H1 (cell line): Measurements from ENCODE around the gene COL27A1.

ENCODE experiments used
- POLR2A ChIP-seq, 2 experiments: IDR thresholded peaks; 1 replicate in 1 of 2; 2 replicates in 1 of 2; pipeline ENCODE4 v1.6.1; 2011; ENCODE audit warnings: low read depth in 2 of 2, low read length in 2 of 2, mild to moderate bottlenecking in 2 of 2; ENCODE audit errors: control extremely low read depth in 1 of 2
- RXRA ChIP-seq: IDR thresholded peaks from 2 replicates; pipeline ENCODE4 v1.6.1; 2011; ENCODE audit warnings: low read depth, mild to moderate bottlenecking, low read length, moderate library complexity; ENCODE audit not compliant: insufficient read depth
- ZNF274 ChIP-seq: IDR thresholded peaks from 2 replicates; pipeline ENCODE4 v1.7.0; 2012; ENCODE audit warnings: low read length, borderline replicate concordance; ENCODE audit errors: extremely low read depth
- TF ChIP-seq, protein P1 (sequence below), 3 experiments: IDR thresholded peaks; 1 replicate in 2 of 3; 2 replicates in 1 of 3; pipeline versions ENCODE4 v1.5.1 to v1.6.1; 2011; ENCODE audit warnings: low read length in 3 of 3, mild to moderate bottlenecking in 3 of 3, inconsistent platforms in 2 of 3, low read depth in 1 of 3, moderate library complexity in 1 of 3; ENCODE audit not compliant: insufficient read depth in 1 of 3; ENCODE audit errors: control extremely low read depth in 1 of 3
- TF ChIP-seq, protein P2 (sequence below): fragments of 300-600 bp; sonication (generic); IDR thresholded peaks from 2 replicates; pipeline ENCODE4 v1.7.1; 2012; ENCODE audit warnings: low read length, moderate library complexity, mild to moderate bottlenecking, inconsistent platforms; ENCODE audit not compliant: insufficient replicate concordance

- no peak for TF ChIP-seq POLR2A (IDR thresholded peaks at IDR 0.05; ENCODE audit: control extremely low read depth in 1 of 2, low read depth in 2 of 2, low read length in 2 of 2)
- no peak for TF ChIP-seq ZNF274
- TF ChIP-seq, protein P1, sequence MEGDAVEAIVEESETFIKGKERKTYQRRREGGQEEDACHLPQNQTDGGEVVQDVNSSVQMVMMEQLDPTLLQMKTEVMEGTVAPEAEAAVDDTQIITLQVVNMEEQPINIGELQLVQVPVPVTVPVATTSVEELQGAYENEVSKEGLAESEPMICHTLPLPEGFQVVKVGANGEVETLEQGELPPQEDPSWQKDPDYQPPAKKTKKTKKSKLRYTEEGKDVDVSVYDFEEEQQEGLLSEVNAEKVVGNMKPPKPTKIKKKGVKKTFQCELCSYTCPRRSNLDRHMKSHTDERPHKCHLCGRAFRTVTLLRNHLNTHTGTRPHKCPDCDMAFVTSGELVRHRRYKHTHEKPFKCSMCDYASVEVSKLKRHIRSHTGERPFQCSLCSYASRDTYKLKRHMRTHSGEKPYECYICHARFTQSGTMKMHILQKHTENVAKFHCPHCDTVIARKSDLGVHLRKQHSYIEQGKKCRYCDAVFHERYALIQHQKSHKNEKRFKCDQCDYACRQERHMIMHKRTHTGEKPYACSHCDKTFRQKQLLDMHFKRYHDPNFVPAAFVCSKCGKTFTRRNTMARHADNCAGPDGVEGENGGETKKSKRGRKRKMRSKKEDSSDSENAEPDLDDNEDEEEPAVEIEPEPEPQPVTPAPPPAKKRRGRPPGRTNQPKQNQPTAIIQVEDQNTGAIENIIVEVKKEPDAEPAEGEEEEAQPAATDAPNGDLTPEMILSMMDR (IDR thresholded peaks at IDR 0.05; ENCODE audit: control extremely low read depth in 1 of 3, insufficient read depth in 1 of 3, low read depth in 1 of 3, low read length in 3 of 3) = no peak
- no peak for TF ChIP-seq RXRA
- TF ChIP-seq, protein P2, sequence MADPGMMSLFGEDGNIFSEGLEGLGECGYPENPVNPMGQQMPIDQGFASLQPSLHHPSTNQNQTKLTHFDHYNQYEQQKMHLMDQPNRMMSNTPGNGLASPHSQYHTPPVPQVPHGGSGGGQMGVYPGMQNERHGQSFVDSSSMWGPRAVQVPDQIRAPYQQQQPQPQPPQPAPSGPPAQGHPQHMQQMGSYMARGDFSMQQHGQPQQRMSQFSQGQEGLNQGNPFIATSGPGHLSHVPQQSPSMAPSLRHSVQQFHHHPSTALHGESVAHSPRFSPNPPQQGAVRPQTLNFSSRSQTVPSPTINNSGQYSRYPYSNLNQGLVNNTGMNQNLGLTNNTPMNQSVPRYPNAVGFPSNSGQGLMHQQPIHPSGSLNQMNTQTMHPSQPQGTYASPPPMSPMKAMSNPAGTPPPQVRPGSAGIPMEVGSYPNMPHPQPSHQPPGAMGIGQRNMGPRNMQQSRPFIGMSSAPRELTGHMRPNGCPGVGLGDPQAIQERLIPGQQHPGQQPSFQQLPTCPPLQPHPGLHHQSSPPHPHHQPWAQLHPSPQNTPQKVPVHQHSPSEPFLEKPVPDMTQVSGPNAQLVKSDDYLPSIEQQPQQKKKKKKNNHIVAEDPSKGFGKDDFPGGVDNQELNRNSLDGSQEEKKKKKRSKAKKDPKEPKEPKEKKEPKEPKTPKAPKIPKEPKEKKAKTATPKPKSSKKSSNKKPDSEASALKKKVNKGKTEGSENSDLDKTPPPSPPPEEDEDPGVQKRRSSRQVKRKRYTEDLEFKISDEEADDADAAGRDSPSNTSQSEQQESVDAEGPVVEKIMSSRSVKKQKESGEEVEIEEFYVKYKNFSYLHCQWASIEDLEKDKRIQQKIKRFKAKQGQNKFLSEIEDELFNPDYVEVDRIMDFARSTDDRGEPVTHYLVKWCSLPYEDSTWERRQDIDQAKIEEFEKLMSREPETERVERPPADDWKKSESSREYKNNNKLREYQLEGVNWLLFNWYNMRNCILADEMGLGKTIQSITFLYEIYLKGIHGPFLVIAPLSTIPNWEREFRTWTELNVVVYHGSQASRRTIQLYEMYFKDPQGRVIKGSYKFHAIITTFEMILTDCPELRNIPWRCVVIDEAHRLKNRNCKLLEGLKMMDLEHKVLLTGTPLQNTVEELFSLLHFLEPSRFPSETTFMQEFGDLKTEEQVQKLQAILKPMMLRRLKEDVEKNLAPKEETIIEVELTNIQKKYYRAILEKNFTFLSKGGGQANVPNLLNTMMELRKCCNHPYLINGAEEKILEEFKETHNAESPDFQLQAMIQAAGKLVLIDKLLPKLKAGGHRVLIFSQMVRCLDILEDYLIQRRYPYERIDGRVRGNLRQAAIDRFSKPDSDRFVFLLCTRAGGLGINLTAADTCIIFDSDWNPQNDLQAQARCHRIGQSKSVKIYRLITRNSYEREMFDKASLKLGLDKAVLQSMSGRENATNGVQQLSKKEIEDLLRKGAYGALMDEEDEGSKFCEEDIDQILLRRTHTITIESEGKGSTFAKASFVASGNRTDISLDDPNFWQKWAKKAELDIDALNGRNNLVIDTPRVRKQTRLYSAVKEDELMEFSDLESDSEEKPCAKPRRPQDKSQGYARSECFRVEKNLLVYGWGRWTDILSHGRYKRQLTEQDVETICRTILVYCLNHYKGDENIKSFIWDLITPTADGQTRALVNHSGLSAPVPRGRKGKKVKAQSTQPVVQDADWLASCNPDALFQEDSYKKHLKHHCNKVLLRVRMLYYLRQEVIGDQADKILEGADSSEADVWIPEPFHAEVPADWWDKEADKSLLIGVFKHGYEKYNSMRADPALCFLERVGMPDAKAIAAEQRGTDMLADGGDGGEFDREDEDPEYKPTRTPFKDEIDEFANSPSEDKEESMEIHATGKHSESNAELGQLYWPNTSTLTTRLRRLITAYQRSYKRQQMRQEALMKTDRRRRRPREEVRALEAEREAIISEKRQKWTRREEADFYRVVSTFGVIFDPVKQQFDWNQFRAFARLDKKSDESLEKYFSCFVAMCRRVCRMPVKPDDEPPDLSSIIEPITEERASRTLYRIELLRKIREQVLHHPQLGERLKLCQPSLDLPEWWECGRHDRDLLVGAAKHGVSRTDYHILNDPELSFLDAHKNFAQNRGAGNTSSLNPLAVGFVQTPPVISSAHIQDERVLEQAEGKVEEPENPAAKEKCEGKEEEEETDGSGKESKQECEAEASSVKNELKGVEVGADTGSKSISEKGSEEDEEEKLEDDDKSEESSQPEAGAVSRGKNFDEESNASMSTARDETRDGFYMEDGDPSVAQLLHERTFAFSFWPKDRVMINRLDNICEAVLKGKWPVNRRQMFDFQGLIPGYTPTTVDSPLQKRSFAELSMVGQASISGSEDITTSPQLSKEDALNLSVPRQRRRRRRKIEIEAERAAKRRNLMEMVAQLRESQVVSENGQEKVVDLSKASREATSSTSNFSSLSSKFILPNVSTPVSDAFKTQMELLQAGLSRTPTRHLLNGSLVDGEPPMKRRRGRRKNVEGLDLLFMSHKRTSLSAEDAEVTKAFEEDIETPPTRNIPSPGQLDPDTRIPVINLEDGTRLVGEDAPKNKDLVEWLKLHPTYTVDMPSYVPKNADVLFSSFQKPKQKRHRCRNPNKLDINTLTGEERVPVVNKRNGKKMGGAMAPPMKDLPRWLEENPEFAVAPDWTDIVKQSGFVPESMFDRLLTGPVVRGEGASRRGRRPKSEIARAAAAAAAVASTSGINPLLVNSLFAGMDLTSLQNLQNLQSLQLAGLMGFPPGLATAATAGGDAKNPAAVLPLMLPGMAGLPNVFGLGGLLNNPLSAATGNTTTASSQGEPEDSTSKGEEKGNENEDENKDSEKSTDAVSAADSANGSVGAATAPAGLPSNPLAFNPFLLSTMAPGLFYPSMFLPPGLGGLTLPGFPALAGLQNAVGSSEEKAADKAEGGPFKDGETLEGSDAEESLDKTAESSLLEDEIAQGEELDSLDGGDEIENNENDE = no peak
Observed at GRCh38 chr9:114112778-114113584, 42.4 kb upstream of the COL27A1 start.
